Omental fat pad (tissue), 4 donors: ENCODE results near the gene CCDC169. TPM values are rescaled to one million over a fixed set of nuclear protein-coding genes. Genes with fewer than 3 reads are reported as not detected.
"Not testable (repeated sequence)": the region's sequence is repeated elsewhere in the genome, so short reads cannot be mapped to it uniquely, and the experiment has no call there.

Source experiments
- ATAC-seq: fragments of 150-250 bp; one replicate; pipeline ENCODE4 v1.9.1; 2016; ENCODE audit warnings: mild to moderate bottlenecking, moderate library complexity; ENCODE audit not compliant: low FRiP score
- DNase-seq: peaks from one replicate; pipeline ENCODE4 v3.0.0-alpha.2; 2019; ENCODE audit warnings: low spot score
- CTCF ChIP-seq, 3 donors: fragments of 450-650 bp; IDR thresholded peaks; one replicate each; pipeline ENCODE4 v1.5.1; 2016 to 2017; ENCODE audit warnings: antibody characterized with exemption in 3 of 3, mild to moderate bottlenecking in 3 of 3, moderate library complexity in 2 of 3
- total RNA-seq, 4 donors: library from RNA; depleted of rRNA; stranded (reverse); fragments of >200 nt; gene quantifications; one replicate each; pipeline ENCODE4 v1.1.0, GENCODE V29; 2016

The CCDC169 gene
- total RNA-seq, 4 donors from 2014 or later: 0.13 to 0.56 (median 0.36) TPM; not detected in 1

- no peak for TF ChIP-seq CTCF (IDR thresholded peaks at IDR 0.05)
- DNase-seq (no peak), ATAC-seq (peak; percentile 32)
Measured at GRCh38 chr13:36329361-36329760, 31.7 kb upstream of the CCDC169 start.

- TF ChIP-seq CTCF (IDR thresholded peaks at IDR 0.05): no peak
- no peak for DNase-seq
- ATAC-seq: no peak
Measured at GRCh38 chr13:36328821-36329220, 31.2 kb upstream of the CCDC169 start.

DNA sequence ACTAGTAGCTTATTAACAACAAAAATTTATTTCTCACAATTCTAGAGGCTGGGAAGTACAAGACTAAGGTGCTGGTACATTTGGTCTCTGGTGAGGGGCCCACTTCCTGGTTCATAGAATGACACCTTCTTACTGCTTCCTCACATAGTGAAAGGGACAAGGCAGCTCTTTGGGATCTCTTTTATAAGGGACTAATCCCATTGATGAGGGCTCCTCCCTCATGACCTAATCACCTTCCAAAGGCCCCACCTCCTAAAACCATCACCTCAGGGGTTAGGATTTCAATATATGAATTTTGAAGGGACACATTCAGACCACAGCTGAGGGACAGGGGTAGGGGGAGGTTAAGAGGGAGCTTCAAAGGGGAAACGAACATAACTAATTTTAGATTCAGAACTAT is 28.3 kb upstream of the CCDC169 start:
- ATAC-seq: no peak
- DNase-seq: no peak
- TF ChIP-seq CTCF (IDR thresholded peaks at IDR 0.05): no peak

DNA sequence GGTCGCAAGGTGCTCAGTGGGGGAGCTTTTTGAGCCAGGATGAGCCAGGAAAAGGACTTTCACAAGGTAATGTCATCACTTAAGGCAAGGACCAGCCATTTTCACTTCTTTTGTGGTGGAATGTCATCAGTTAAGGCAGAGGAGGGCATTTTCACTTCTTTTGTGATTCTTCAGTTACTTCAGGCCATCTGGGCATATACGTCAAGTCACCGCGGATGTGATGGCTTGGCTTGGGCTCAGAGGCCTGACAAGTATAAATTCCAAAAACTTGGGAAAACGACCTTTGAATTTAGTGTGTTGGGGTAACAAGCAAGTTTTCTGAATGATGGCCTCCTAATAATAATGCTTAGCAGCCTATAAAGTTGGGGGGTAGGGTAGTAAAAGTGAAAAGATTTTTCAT is 27.3 kb upstream of the CCDC169 start:
- not testable (repeated sequence) for DNase-seq, ATAC-seq

GRCh38 chr13:36323951-36324566 is 26.4 kb upstream of the CCDC169 start:
- no peak for DNase-seq
- no peak for TF ChIP-seq CTCF (IDR thresholded peaks at IDR 0.05)
- ATAC-seq: no peak

DNA sequence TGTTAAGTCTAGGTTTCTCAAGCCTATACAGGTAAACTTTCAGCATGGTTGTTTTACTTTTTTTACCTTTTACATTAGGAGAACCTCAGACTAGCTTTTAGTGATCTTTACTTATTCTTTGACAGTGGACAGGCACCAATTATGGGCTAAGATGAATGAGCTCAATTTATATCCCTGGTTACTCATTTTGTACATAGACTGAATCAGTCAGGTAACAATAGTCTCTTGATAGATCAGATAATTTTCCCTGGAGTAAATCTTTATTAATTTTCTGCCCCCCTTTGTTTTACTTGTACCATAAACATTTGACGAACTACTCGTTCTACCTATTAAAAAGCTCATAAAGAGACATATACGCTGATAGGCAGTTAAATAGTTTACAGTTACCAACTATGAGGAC is 25.8 kb upstream of the CCDC169 start:
- no peak for TF ChIP-seq CTCF (IDR thresholded peaks at IDR 0.05)
- ATAC-seq: no peak
- DNase-seq: no peak

DNA sequence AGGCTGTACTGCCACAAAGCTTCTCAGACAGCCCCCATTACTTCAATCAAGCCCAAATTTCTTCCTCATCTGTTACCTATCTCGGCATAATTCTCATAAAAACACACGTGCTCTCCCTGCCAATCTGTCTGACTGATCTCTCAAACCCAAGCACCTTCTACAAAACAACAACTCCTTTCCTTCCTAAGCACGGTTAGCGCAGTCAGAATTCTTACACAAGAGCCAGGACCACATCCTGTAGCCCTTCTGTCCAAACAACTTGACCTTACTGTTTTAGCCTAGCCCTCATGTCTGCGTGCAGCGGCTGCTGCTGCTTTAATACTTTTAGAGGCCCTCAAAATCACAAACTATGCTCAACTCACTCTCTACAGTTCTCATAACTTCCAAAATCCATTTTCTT is 22.2 kb upstream of the CCDC169 start:
- DNase-seq, ATAC-seq: not testable (repeated sequence)

- ATAC-seq: no peak
- no peak for DNase-seq
- TF ChIP-seq CTCF (IDR thresholded peaks at IDR 0.05): no peak
Measured at GRCh38 chr13:36313047-36313969, 15.7 kb upstream of the CCDC169 start.
